MM.1S (cell line): ENCODE measurements around the gene PELI3.
"Not testable (repeated sequence)": the region's sequence is repeated elsewhere in the genome, so short reads cannot be mapped to it uniquely, and the experiment has no call there.

Experiments used
- DNase-seq: peaks from one replicate; pipeline ENCODE4 v3.0.0-alpha.2; 2015
- H2AFZ ChIP-seq: fragments of 300-600 bp; sonication (generic); 2 replicates; pipeline ENCODE4 v1.6.0; 2016; ENCODE audit warnings: antibody characterized with exemption, low read length
- H3F3A ChIP-seq: fragments of 300-600 bp; sonication (generic); 2 replicates; pipeline ENCODE4 v1.6.1; 2016; ENCODE audit warnings: mild to moderate bottlenecking, antibody characterized with exemption, low read length, moderate library complexity, mixed read lengths; ENCODE audit not compliant: insufficient read depth
- H3K27ac ChIP-seq: fragments of 300-600 bp; sonication (generic); 2 replicates; pipeline ENCODE4 v1.5.1; 2016; ENCODE audit warnings: mild to moderate bottlenecking, low read length
- H3K27me3 ChIP-seq: fragments of 300-600 bp; sonication (generic); replicated peaks from 2 replicates; pipeline ENCODE4 v1.6.0; 2016; ENCODE audit warnings: low read length; ENCODE audit not compliant: insufficient read depth
- H3K36me3 ChIP-seq: fragments of 300-600 bp; sonication (generic); replicated peaks from 2 replicates; pipeline ENCODE4 v1.6.1; 2016; ENCODE audit warnings: mild to moderate bottlenecking, low read length, mixed read lengths; ENCODE audit not compliant: insufficient read depth
- H3K4me1 ChIP-seq: fragments of 300-600 bp; sonication (generic); 2 replicates; pipeline ENCODE4 v1.6.1; 2016; ENCODE audit warnings: low read length, mixed read lengths
- H3K4me2 ChIP-seq: fragments of 300-600 bp; sonication (generic); 2 replicates; pipeline ENCODE4 v1.6.0; 2016; ENCODE audit warnings: low read depth, low read length
- H3K4me3 ChIP-seq: fragments of 300-600 bp; sonication (generic); 2 replicates; pipeline ENCODE4 v1.5.1; 2016; ENCODE audit warnings: low read length, mixed read lengths
- H3K79me2 ChIP-seq: fragments of 300-600 bp; sonication (generic); 2 replicates; pipeline ENCODE4 v1.6.1; 2016; ENCODE audit warnings: mixed run types, low read length, mixed read lengths
- H3K9ac ChIP-seq: fragments of 300-600 bp; sonication (generic); 2 replicates; pipeline ENCODE4 v1.6.1; 2016; ENCODE audit warnings: low read length, mixed read lengths
- H3K9me2 ChIP-seq: fragments of 300-600 bp; sonication (generic); replicated peaks from 2 replicates; pipeline ENCODE4 v1.6.1; 2016; ENCODE audit warnings: mild to moderate bottlenecking, low read length, mixed read lengths; ENCODE audit not compliant: insufficient read depth
- H3K9me3 ChIP-seq: fragments of 300-600 bp; sonication (generic); replicated peaks from 2 replicates; pipeline ENCODE4 v1.6.1; 2016; ENCODE audit warnings: mild to moderate bottlenecking, low read length, mixed read lengths; ENCODE audit not compliant: insufficient read depth
- H4K20me1 ChIP-seq: fragments of 300-600 bp; sonication (generic); 2 replicates; pipeline ENCODE4 v1.6.1; 2016; ENCODE audit warnings: mild to moderate bottlenecking, low read length, moderate library complexity, mixed read lengths; ENCODE audit not compliant: insufficient read depth
- EZH2 ChIP-seq: fragments of 300-600 bp; sonication (generic); optimal IDR thresholded peaks from 2 replicates; pipeline ENCODE3; 2017; ENCODE audit warnings: low read depth, mild to moderate bottlenecking, antibody characterized with exemption, low read length, mixed read lengths
- TF ChIP-seq, protein P1 (sequence below): fragments of 300-600 bp; sonication (generic); IDR thresholded peaks from 2 replicates; pipeline ENCODE4 v1.5.1; 2016; ENCODE audit warnings: antibody characterized with exemption, low read length, mixed read lengths

The PELI3 gene

DNA sequence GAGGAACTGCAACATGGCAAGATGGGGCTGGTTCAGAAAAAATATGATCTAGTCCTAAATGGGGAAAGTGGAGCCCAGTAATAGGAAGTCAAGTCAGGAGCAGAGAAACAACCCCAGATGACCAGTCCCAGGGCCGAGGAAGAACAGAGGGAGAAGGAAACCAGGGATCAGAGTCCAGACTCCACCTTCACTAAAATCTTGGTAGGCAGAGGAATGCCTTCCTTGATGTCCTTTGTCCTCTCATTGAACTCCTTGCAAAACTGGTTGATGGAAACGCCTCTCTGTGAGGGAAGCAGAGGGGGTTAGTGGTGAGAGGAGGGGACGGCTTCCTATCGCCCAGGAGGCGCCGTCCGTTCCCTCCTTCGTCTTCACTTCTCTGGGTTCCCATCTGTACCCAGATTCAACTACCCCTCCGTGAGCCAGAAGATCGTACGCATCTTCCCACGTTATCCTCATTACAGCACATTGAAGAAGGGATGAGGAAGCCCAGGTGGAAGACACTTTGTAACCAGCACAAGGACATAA, 28.7 kb upstream of the PELI3 start:
- Histone ChIP-seq H3K9me2 (no peaks in the 10 kb centered on the region), H3K36me3 (0 out of 2 replicates have a peak, but pooled peaks cover 6% of the 10 kb centered on the region), H3K4me1 (no peaks in the 10 kb centered on the region), H3K27me3 (peaks cover 25% of the 10 kb centered on the region), H2AFZ (peak overlapping the region; percentile 86), H3K9ac (peak overlapping the region; percentile 75), H3K4me3 (peak overlapping the region; percentile 97), H3K27ac (peak overlapping the region; percentile 67; the same call in 1 of the 2 replicates), H3F3A (no peaks in the 10 kb centered on the region), H3K4me2 (peak overlapping the region; percentile 70), H3K79me2 (peaks cover 9% of the 10 kb centered on the region), H3K9me3 (no peaks in the 10 kb centered on the region), H4K20me1 (no peaks in the 10 kb centered on the region)
- TF ChIP-seq EZH2: no peak
- TF ChIP-seq, protein P1, sequence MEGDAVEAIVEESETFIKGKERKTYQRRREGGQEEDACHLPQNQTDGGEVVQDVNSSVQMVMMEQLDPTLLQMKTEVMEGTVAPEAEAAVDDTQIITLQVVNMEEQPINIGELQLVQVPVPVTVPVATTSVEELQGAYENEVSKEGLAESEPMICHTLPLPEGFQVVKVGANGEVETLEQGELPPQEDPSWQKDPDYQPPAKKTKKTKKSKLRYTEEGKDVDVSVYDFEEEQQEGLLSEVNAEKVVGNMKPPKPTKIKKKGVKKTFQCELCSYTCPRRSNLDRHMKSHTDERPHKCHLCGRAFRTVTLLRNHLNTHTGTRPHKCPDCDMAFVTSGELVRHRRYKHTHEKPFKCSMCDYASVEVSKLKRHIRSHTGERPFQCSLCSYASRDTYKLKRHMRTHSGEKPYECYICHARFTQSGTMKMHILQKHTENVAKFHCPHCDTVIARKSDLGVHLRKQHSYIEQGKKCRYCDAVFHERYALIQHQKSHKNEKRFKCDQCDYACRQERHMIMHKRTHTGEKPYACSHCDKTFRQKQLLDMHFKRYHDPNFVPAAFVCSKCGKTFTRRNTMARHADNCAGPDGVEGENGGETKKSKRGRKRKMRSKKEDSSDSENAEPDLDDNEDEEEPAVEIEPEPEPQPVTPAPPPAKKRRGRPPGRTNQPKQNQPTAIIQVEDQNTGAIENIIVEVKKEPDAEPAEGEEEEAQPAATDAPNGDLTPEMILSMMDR: no peak
- peak; percentile 6 for DNase-seq

- peaks cover 9% of the 10 kb centered on the region for H3K79me2 ChIP-seq
- H3K27ac ChIP-seq: peak within 1 kb of the TSS; percentile 67
- no peaks in the 10 kb centered on the region for H3K9me2 ChIP-seq
- no peaks in the 10 kb centered on the region for H3K4me1 ChIP-seq
- H3K4me2 ChIP-seq: peak within 1 kb of the TSS; percentile 70
- H3K9me3 ChIP-seq: no peaks in the 10 kb centered on the region
- peak within 1 kb of the TSS; percentile 75 for H3K9ac ChIP-seq
- peaks cover 32% of the 10 kb centered on the region for H3K27me3 ChIP-seq
- H3F3A ChIP-seq: no peaks in the 10 kb centered on the region
- DNase-seq: peak; percentile 95
- no peak for TF ChIP-seq EZH2
- TF ChIP-seq, protein P1: peak; percentile 78
- H3K4me3 ChIP-seq: peak within 1 kb of the TSS; percentile 97
- H3K36me3 ChIP-seq: 0 out of 2 replicates have a peak, but pooled peaks cover 6% of the 10 kb centered on the region
- H4K20me1 ChIP-seq: no peaks in the 10 kb centered on the region
- H2AFZ ChIP-seq: peak within 1 kb of the TSS; percentile 86
These were observed 27.9 kb upstream of the PELI3 start, which contains the start of gene MRPL11 for GRCh38 chr11:66438504-66439466. Gene MRPL11, minus strand, starts transcription at chr11:66438848. Its CDS starts 94 bp downstream, at chr11:66438754.

DNA sequence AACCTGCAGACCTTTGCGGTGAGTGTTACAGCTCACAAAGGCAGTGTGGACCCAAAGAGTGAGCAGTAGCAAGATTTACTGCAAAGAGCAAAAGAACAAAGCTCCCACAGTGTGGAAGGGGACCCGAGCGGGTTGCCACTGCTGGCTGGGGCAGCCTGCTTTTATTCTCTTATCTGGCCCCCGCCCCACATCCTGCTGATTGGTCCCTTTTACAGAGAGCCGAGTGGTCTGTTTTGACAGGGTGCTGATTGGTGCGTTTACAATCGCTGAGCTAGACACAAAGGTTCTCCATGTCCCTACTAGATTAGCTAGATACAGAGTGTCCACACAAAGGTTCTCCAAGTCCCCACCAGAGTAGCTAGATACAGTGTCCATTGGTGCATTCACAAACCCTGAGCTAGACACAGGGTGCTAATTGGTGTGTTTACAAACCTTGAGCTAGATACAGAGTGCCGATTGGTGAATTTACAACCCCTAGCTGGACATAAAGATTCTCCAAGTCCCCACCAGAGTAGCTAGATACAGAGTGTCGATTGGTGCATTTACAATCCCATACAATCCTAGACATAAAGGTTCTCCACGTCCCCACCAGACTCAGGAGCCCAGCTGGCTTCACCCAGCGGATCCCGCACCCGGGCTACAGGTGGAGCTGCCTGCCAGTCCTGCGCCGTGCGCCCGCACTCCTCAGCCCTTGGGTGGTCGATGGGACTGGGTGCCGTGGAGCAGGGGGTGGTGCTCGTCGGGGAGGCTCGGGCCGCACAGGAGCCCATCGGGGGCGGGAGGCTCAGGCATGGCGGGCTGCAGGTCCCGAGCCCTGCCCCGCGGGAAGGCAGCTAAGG, 26.4 kb upstream of the PELI3 start:
- not testable (repeated sequence) for H3K79me2 ChIP-seq, H3F3A ChIP-seq, H2AFZ ChIP-seq, H3K9ac ChIP-seq, H3K4me2 ChIP-seq, H3K9me3 ChIP-seq, H3K27ac ChIP-seq, H3K36me3 ChIP-seq, H3K4me3 ChIP-seq, H3K4me1 ChIP-seq, H3K9me2 ChIP-seq, DNase-seq, H4K20me1 ChIP-seq
- peaks cover 40% of the 10 kb centered on the region for H3K27me3 ChIP-seq

GRCh38 chr11:66440940-66441282, 25.8 kb upstream of the PELI3 start:
- not testable (repeated sequence) for H3K9ac ChIP-seq

More at GRCh38 chr11:66440940-66441282, 25.8 kb upstream of the PELI3 start:
- H2AFZ ChIP-seq, H3K4me1 ChIP-seq, DNase-seq, H3K36me3 ChIP-seq, H3K4me3 ChIP-seq, H3F3A ChIP-seq, H3K4me2 ChIP-seq, H4K20me1 ChIP-seq, H3K27ac ChIP-seq, H3K9me3 ChIP-seq, H3K79me2 ChIP-seq, H3K9me2 ChIP-seq: not testable (repeated sequence)
- H3K27me3 ChIP-seq: peaks cover 46% of the 10 kb centered on the region
